ENCODE results near the gene ATP2B3. TPM values are rescaled to one million over a fixed set of nuclear protein-coding genes. Genes with fewer than 3 reads are reported as not detected.

The ATP2B3 gene
- total RNA-seq = not detected

- Mint-ChIP-seq H3K4me1 (no peaks in the 10 kb centered on the region), H3K36me3 (no peaks in the 10 kb centered on the region), H3K27me3 (peaks cover 27% of the 10 kb centered on the region), H3K9me3 (ENCODE audit: low read depth) (no peaks in the 10 kb centered on the region), H3K27ac (no peak within 1 kb of the TSS), H3K4me3 (no peak within 1 kb of the TSS)
- DNase-seq = no peak
- CTCF ChIA-PET = no interaction called here
- ATAC-seq = no peak
These were observed at the start of gene ATP2B3 for GRCh38 chrX:153517423-153517822. Gene ATP2B3 (plus strand): TSS chrX:153517642. CDS start chrX:153536248, 18,606 bp downstream.

- Mint-ChIP-seq H3K4me1 (peaks cover 8% of the 10 kb centered on the region), H3K4me3 (no peak overlapping the region), H3K9me3 (ENCODE audit: low read depth) (no peaks in the 10 kb centered on the region), H3K36me3 (no peaks in the 10 kb centered on the region), H3K27me3 (no peaks in the 10 kb centered on the region), H3K27ac (no peak overlapping the region)
- ATAC-seq (no peak), DNase-seq (no peak)
- CTCF ChIA-PET = no interaction called here
These were observed 49.3 kb upstream of the ATP2B3 start for GRCh38 chrX:153468008-153468580.

GRCh38 chrX:153469811-153470410 lies 47.5 kb upstream of the ATP2B3 start:
- peak overlapping the region; percentile 81 for H3K27ac Mint-ChIP-seq
- peaks cover 11% of the 10 kb centered on the region for H3K4me1 Mint-ChIP-seq
- H3K36me3 Mint-ChIP-seq = no peaks in the 10 kb centered on the region
- DNase-seq (peak; percentile 57), ATAC-seq (peak; percentile 37)
- H3K9me3 Mint-ChIP-seq (ENCODE audit: low read depth) = no peaks in the 10 kb centered on the region
- H3K27me3 Mint-ChIP-seq = no peaks in the 10 kb centered on the region
- CTCF ChIA-PET = interaction anchor here (0.6 to 5.3 kb wide), 12 partner anchors 9 to 530 kb away, joined by 3 to 56 read pairs (median 4); no protein-coding TSS in a partner anchor
- peak overlapping the region; percentile 82 for H3K4me3 Mint-ChIP-seq

GRCh38 chrX:153470411-153471363 lies 46.8 kb upstream of the ATP2B3 start, which contains the start of gene HAUS7:
Gene HAUS7 (minus strand): TSS chrX:153470576. CDS start chrX:153470557, 19 bp downstream.
- H3K27ac Mint-ChIP-seq = peak within 1 kb of the TSS; percentile 81
- peaks cover 5% of the 10 kb centered on the region for H3K27me3 Mint-ChIP-seq
- H3K36me3 Mint-ChIP-seq = no peaks in the 10 kb centered on the region
- peak; percentile 90 for DNase-seq
- peak within 1 kb of the TSS; percentile 82 for H3K4me3 Mint-ChIP-seq
- peaks cover 11% of the 10 kb centered on the region for H3K4me1 Mint-ChIP-seq
- CTCF ChIA-PET = interaction anchor here (0.6 to 5.3 kb wide), 15 partner anchors 10 to 531 kb away, joined by 3 to 56 read pairs (median 4); no protein-coding TSS in a partner anchor
- H3K9me3 Mint-ChIP-seq (ENCODE audit: low read depth) = no peaks in the 10 kb centered on the region
- peak; percentile 87 for ATAC-seq

GRCh38 chrX:153471663-153472280 lies 45.7 kb upstream of the ATP2B3 start:
- peak overlapping the region; percentile 46 for H3K27ac Mint-ChIP-seq
- H3K27me3 Mint-ChIP-seq = peaks cover 10% of the 10 kb centered on the region
- H3K4me3 Mint-ChIP-seq = no peak overlapping the region
- no peaks in the 10 kb centered on the region for H3K36me3 Mint-ChIP-seq
- DNase-seq (no peak), ATAC-seq (no peak)
- CTCF ChIA-PET = interaction anchor here (1.3 to 5.3 kb wide), 7 partner anchors 11 to 513 kb away, joined by 4 to 56 read pairs (median 5); no protein-coding TSS in a partner anchor
- H3K9me3 Mint-ChIP-seq (ENCODE audit: low read depth) = no peaks in the 10 kb centered on the region
- H3K4me1 Mint-ChIP-seq = peaks cover 11% of the 10 kb centered on the region

GRCh38 chrX:153473126-153473525 lies 44.3 kb upstream of the ATP2B3 start:
- ATAC-seq (no peak), DNase-seq (no peak)
- Mint-ChIP-seq H3K27ac (no peak overlapping the region), H3K4me1 (peaks cover 11% of the 10 kb centered on the region), H3K36me3 (no peaks in the 10 kb centered on the region), H3K27me3 (peaks cover 10% of the 10 kb centered on the region), H3K9me3 (ENCODE audit: low read depth) (no peaks in the 10 kb centered on the region), H3K4me3 (no peak overlapping the region)
- CTCF ChIA-PET = interaction anchor here (1.5 to 5.3 kb wide), 3 partner anchors 12 to 34 kb away, joined by 4 to 56 read pairs (median 4); no protein-coding TSS in a partner anchor

GRCh38 chrX:153474266-153474665 lies 43.2 kb upstream of the ATP2B3 start:
- CTCF ChIA-PET = interaction anchor here (1.3 to 5.3 kb wide), 3 partner anchors 14 to 75 kb away, joined by 3 to 56 read pairs (median 4); no protein-coding TSS in a partner anchor
- H3K36me3 Mint-ChIP-seq = no peaks in the 10 kb centered on the region

GRCh38 chrX:153474718-153475117 lies 42.7 kb upstream of the ATP2B3 start:
- no peaks in the 10 kb centered on the region for H3K9me3 Mint-ChIP-seq (ENCODE audit: low read depth)
- ATAC-seq = no peak
- DNase-seq = no peak
- no peak overlapping the region for H3K27ac Mint-ChIP-seq
- no peak overlapping the region for H3K4me3 Mint-ChIP-seq
- H3K4me1 Mint-ChIP-seq = peaks cover 6% of the 10 kb centered on the region
- H3K36me3 Mint-ChIP-seq = no peaks in the 10 kb centered on the region
- CTCF ChIA-PET = interaction anchor here (1.3 to 1.5 kb wide), 3 partner anchors 14 to 75 kb away, joined by 3 to 4 read pairs (median 3); no protein-coding TSS in a partner anchor
- H3K27me3 Mint-ChIP-seq = peaks cover 10% of the 10 kb centered on the region

More at GRCh38 chrX:153474266-153474665, 43.2 kb upstream of the ATP2B3 start:
- Mint-ChIP-seq H3K4me3 (no peak overlapping the region), H3K27me3 (peaks cover 10% of the 10 kb centered on the region), H3K4me1 (peaks cover 8% of the 10 kb centered on the region), H3K27ac (no peak overlapping the region), H3K9me3 (ENCODE audit: low read depth) (no peaks in the 10 kb centered on the region)
- no peak for DNase-seq
- ATAC-seq = no peak

- Mint-ChIP-seq H3K27me3 (peaks cover 10% of the 10 kb centered on the region), H3K36me3 (no peaks in the 10 kb centered on the region), H3K27ac (no peak overlapping the region), H3K4me3 (no peak overlapping the region), H3K4me1 (peaks cover 6% of the 10 kb centered on the region), H3K9me3 (ENCODE audit: low read depth) (no peaks in the 10 kb centered on the region)
- CTCF ChIA-PET = interaction anchor here (1.3 kb wide), 1 partner anchor 32 kb away, joined by 3 read pairs; no protein-coding TSS in a partner anchor
- ATAC-seq (no peak), DNase-seq (no peak)
These were observed 42.2 kb upstream of the ATP2B3 start for GRCh38 chrX:153475271-153475670.

- no peak for DNase-seq
- no peaks in the 10 kb centered on the region for H3K36me3 Mint-ChIP-seq
- H3K4me1 Mint-ChIP-seq = peaks cover 6% of the 10 kb centered on the region
- H3K4me3 Mint-ChIP-seq = no peak overlapping the region
- H3K27ac Mint-ChIP-seq = no peak overlapping the region
- peaks cover 10% of the 10 kb centered on the region for H3K27me3 Mint-ChIP-seq
- no peak for ATAC-seq
- CTCF ChIA-PET = interaction anchor here (1.3 kb wide), 1 partner anchor 32 kb away, joined by 3 read pairs; no protein-coding TSS in a partner anchor
- no peaks in the 10 kb centered on the region for H3K9me3 Mint-ChIP-seq (ENCODE audit: low read depth)
These were observed 41.6 kb upstream of the ATP2B3 start for GRCh38 chrX:153475751-153476281.

- Mint-ChIP-seq H3K27me3 (peaks cover 10% of the 10 kb centered on the region), H3K4me1 (peaks cover 3% of the 10 kb centered on the region), H3K4me3 (no peak overlapping the region), H3K27ac (no peak overlapping the region), H3K36me3 (no peaks in the 10 kb centered on the region), H3K9me3 (ENCODE audit: low read depth) (no peaks in the 10 kb centered on the region)
- CTCF ChIA-PET = no interaction called here
- ATAC-seq (no peak), DNase-seq (no peak)
These were observed 40.6 kb upstream of the ATP2B3 start for GRCh38 chrX:153476666-153477363.

- no peaks in the 10 kb centered on the region for H3K36me3 Mint-ChIP-seq
- no peak overlapping the region for H3K4me3 Mint-ChIP-seq
- peaks cover 3% of the 10 kb centered on the region for H3K4me1 Mint-ChIP-seq
- peaks cover 10% of the 10 kb centered on the region for H3K27me3 Mint-ChIP-seq
- H3K27ac Mint-ChIP-seq = no peak overlapping the region
- no peaks in the 10 kb centered on the region for H3K9me3 Mint-ChIP-seq (ENCODE audit: low read depth)
- ATAC-seq = no peak
- DNase-seq = no peak
- CTCF ChIA-PET = interaction anchor here (0.9 kb wide), 1 partner anchor 30 kb away, joined by 3 read pairs; no protein-coding TSS in a partner anchor
These were observed 40.0 kb upstream of the ATP2B3 start for GRCh38 chrX:153477364-153477857.
